C1 segment of cervical spinal cord (tissue), 14 donors: ENCODE results near the gene NDUFB7.
A peak's percentile ranks its signal among the peaks of the same experiment; 100 is the strongest.

Source experiments
- DNase-seq, 14 donors: peaks; one replicate each; lab custom pipeline; 2025; lab: John Stamatoyannopoulos, UW

NDUFB7 gene

DNA sequence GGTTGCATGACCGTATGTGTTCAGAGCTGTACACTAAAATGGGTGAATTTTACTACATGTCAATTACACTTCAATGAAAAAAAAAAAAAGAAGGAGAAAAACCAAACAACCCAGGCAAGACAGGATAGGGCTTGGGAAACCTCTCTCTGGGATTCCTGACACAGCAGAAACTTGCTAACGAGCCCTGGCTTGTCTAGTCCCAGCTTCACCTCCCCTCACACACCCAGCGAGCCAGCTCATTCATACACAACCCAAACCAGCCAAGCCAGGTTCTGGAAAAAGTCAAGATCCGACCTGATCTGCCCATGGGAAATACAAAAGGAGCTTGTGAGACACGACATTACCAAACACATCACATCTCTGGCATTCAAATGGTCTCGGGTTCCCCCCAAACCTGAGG is 46.1 kb downstream of the NDUFB7 start:
- DNase-seq = peak in 1 of 14 donors; percentile 11

DNA sequence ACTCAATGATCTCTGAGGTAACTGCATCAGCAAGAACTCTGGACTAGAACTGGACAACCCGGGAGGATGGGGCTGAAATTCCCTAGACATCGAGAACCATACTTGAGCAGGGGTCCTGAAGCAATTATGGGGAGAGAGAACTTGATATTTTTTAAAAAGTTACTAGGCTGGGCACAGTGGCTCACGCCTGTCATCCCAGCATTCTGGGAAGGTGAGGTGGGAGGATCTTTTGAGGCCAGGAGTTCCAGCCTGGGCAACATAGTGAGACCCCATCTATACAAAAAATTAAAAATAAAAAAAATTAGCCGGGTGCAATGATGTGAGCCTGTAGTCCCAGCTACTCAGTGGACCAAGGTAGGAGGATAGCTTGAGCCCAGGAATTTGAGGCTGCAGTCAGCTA is 51.3 kb downstream of the NDUFB7 start:
- DNase-seq = no peak

DNA sequence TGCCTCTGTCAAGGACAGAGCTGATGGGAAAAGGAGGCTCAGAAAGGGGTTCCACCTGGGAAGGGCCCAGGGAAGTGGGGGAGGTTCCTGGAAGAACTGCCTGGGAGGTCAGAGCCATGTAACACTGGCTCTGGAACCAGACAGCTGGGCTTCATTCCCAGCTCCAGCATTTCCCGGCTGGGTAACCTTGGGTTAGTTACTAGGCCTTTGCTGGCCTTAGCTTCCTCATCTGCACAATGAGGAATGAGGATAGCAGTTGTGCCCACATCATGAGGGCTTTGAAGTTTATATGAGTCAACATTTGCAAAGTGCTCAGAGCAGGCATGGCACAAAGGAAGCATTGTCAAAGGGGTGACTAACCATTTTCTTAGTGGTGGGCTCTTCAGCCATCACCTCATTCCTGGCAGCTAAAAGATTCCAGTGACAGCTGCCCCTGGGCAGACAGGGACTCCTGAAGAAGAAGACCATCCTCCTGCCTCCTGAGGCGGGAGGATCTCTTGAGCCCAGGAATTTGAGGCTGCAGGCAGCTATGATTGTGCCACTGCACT is 51.9 kb downstream of the NDUFB7 start:
- DNase-seq = peak in 6 of 14 donors; percentile 13 to 77 (median 34)

GRCh38 chr19:14519245-14519859 is 52.5 kb downstream of the NDUFB7 start:
- no peak for DNase-seq

DNA sequence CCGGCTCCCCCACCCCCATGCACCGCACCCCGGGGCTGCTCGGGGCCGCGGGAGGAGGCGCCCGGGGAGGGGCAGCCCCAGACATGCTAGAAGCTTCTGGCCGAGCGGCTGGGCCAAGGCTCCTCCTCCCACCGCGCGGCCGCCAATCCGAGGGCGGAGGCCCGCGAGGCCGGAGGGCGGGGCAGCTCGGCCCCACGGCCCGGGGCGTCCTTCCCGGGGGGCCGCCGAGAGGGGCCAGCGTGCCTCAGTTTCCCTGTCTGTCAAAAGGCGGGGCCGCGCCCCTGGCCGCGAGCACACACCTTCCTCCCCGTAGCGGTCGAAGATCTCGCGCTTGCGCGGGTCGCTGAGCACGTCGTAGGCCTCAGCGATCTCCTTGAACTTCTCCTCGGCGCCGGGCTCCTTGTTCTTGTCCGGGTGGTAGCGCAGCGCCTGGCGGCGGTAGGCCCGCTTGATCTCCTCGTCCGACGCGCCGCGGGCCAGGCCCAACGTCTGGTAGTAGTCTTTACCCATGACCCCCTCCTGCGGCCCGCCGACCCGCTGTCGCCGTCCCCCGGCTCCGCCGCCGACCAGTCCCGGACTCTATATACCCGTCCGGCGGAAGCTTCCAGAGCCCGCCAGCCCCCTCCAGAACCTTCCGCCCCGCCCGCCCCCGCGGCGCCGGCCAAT is 53.9 kb downstream of the NDUFB7 start, which contains the start of gene DNAJB1:
DNAJB1 (minus strand) TSS at position 558 of the 666 bp plus-strand sequence; CDS start at position 510, 48 bp downstream.
- peak in 13 of 14 donors; percentile 23 to 98 (median 87) for DNase-seq

DNA sequence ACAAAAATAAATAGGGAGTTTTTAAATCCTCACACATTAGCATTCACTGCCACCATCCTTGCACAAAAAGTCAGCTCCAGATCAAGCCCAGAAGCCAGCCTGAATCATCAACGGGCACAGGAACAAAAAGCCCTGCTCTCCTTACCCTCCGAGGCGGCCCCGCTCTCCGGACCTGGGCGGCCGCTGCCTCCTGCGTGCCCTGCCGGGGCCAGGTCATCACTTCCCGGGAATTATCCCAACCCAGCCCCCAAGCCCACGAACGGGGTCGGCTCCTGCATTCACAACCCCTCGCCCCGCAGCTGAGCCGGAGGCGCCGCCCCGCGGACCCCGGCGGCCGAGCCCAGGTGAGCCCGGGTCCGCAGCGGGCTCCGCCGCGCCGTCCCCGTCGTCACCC is 54.4 kb downstream of the NDUFB7 start:
- DNase-seq = peak in 3 of 14 donors; percentile 49 to 71 (median 68)

DNA sequence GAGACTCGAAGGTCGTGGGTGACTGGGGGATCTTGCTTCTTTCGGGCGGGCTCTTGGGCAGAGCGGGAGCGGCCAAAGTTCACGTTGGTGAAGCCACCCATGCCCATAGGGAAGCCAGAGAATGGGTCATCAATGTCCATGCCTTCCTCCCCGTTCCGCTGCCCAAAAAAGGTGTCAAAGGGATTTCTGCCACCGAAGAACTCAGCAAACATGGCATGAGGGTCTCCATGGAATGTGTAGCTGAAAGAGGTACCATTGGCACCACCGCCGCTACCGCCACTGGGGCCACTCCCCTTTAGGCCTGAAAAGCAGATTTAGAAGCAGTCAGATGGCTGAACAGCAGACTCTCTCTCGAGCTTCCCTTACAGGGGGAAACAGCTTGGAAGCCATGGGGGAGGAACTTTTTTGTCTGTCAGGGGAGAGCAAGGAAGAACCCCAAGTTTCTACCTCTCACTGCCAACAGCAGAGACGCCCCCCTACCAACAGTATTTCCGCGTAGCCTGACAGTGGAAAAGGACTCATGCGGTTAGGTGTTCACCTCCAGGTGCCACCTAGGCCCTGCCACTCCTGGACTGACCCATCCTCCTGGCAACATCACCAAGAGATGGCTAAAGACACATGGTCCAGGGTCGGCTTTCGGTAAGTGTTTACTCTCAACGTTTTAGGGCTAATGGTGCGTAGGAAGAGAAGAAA is 55.0 kb downstream of the NDUFB7 start:
- peak in 9 of 14 donors; percentile 19 to 66 (median 46) for DNase-seq
